AG08396 (cell line): ENCODE measurements around the gene GAREM1.
A peak's percentile ranks its signal among the peaks of the same experiment; 100 is the strongest.

Source experiments
- DNase-seq: peaks from one replicate; pipeline ENCODE4 v3.0.0; 2012; ENCODE audit warnings: low spot score, mixed read lengths

GAREM1 gene

GRCh38 chr18:32290810-32291209, 179.9 kb downstream of the GAREM1 start:
- no peak for DNase-seq

GRCh38 chr18:32289483-32290075, 181.1 kb downstream of the GAREM1 start:
- peak; percentile 59 for DNase-seq

- DNase-seq: no peak
These were observed 182.8 kb downstream of the GAREM1 start for GRCh38 chr18:32287873-32288272.

- no peak for DNase-seq
These were observed 183.4 kb downstream of the GAREM1 start for GRCh38 chr18:32287249-32287648.

GRCh38 chr18:32286749-32287148, 183.9 kb downstream of the GAREM1 start:
- DNase-seq: no peak

- DNase-seq: no peak
These were observed 186.4 kb downstream of the GAREM1 start for GRCh38 chr18:32284284-32284683.

- DNase-seq: no peak
These were observed 189.8 kb downstream of the GAREM1 start for GRCh38 chr18:32280911-32281310.

- no peak for DNase-seq
These were observed 190.4 kb downstream of the GAREM1 start for GRCh38 chr18:32280188-32280783.

- DNase-seq: no peak
These were observed 192.4 kb downstream of the GAREM1 start for GRCh38 chr18:32278177-32278799.

- DNase-seq: no peak
These were observed 193.1 kb downstream of the GAREM1 start for GRCh38 chr18:32277549-32277948.

GRCh38 chr18:32276906-32277305, 193.8 kb downstream of the GAREM1 start:
- DNase-seq: no peak

- no peak for DNase-seq
These were observed 194.4 kb downstream of the GAREM1 start for GRCh38 chr18:32276256-32276655.

GRCh38 chr18:32275221-32275620, 195.5 kb downstream of the GAREM1 start:
- no peak for DNase-seq

- DNase-seq: no peak
These were observed 196.4 kb downstream of the GAREM1 start for GRCh38 chr18:32274307-32274706.

GRCh38 chr18:32271672-32272208, 198.9 kb downstream of the GAREM1 start:
- peak; percentile 56 for DNase-seq

- no peak for DNase-seq
These were observed 200.3 kb downstream of the GAREM1 start for GRCh38 chr18:32270341-32270740.

- no peak for DNase-seq
These were observed 203.2 kb downstream of the GAREM1 start for GRCh38 chr18:32267463-32267862.

- DNase-seq: no peak
These were observed 206.3 kb downstream of the GAREM1 start for GRCh38 chr18:32264401-32264800.

GRCh38 chr18:32262092-32262491, 208.6 kb downstream of the GAREM1 start:
- no peak for DNase-seq

GRCh38 chr18:32261003-32261402, 209.7 kb downstream of the GAREM1 start:
- DNase-seq: no peak

- DNase-seq: no peak
These were observed 211.1 kb downstream of the GAREM1 start for GRCh38 chr18:32259553-32259952.

GRCh38 chr18:32258558-32259204, 212.0 kb downstream of the GAREM1 start:
- DNase-seq: no peak

- no peak for DNase-seq
These were observed 212.5 kb downstream of the GAREM1 start for GRCh38 chr18:32258148-32258547.
